ENCODE results near the gene NFIA. TPM values are rescaled to one million over a fixed set of nuclear protein-coding genes. Genes with fewer than 3 reads are reported as not detected.
A peak's percentile ranks its signal among the peaks of the same experiment; 100 is the strongest.

The NFIA gene
- total RNA-seq, 1 experiment from 2014 or later: 0.35 TPM

DNA sequence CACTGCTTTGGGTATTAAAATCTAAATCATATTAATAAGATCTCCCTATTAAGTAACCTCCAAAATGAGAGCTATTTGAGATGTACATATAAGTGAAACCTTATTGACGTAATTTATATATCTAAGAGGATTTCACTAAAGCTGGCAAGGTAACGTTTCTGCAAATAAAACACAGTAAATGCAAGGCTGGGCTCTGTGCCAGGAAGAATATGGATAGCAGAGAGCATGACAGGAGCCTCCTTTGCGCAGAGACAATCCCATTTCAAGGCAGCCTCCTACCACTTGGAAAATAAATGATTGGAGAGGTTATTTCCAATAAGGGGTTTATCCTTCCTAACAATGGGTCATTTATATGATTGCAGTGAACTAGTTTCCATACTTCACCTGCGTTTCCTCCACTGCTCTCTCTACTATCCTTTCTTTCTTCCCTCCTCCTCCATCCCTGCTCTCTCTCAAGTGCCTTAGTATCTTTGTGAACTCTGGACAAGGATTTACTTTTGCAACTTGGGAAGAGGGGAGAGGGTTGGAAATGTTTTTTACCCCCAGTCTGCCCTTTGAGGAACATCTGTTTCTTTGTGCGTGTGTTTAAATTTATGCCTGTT, 3.0 kb upstream of the NFIA start:
- Histone ChIP-seq H4K91ac (ENCODE audit: insufficient read length, low read depth, low read length) (no peak overlapping the region), H2AFZ (ENCODE audit: low read length) (no peak overlapping the region), H2BK120ac (ENCODE audit: low read depth, low read length, poor library complexity, severe bottlenecking) (no peak overlapping the region), H3K27me3 (ENCODE audit: insufficient read depth, low read length) (peaks cover 33% of the 10 kb centered on the region; the same call in 1 of the 2 replicates), H3K23ac (ENCODE audit: insufficient read length, low read depth, low read length) (no peak overlapping the region), H4K8ac (replicated peaks; ENCODE audit: insufficient read length, low read depth, low read length) (no peak overlapping the region), H2AK5ac (ENCODE audit: insufficient read length, low read length) (no peak overlapping the region), H2BK12ac (ENCODE audit: insufficient read length, low read depth, low read length) (no peak overlapping the region), H3T11ph (ENCODE audit: low read length) (no peak overlapping the region), H3K9ac (ENCODE audit: extremely low read depth, insufficient read length, low read length) (no peak overlapping the region), H3K56ac (ENCODE audit: insufficient read length, low read depth, low read length) (no peak overlapping the region), H2BK15ac (ENCODE audit: low read depth, low read length) (no peak overlapping the region), H3K23me2 (ENCODE audit: insufficient read length, low read depth, low read length, poor library complexity, severe bottlenecking) (peaks cover 27% of the 10 kb centered on the region), H3K79me1 (ENCODE audit: insufficient read depth, low read depth, low read length, poor library complexity, severe bottlenecking) (no peaks in the 10 kb centered on the region), H3K4me1 (ENCODE audit: insufficient read depth, low read length) (peaks cover 12% of the 10 kb centered on the region; the same call in 1 of the 2 replicates), H2BK5ac (ENCODE audit: insufficient read length, low read length) (no peak overlapping the region), H4K20me1 (ENCODE audit: control insufficient read depth, insufficient read depth, insufficient read length) (no peaks in the 10 kb centered on the region), H3K4ac (ENCODE audit: low read depth, low read length) (no peak overlapping the region), H3K9me3 (ENCODE audit: control insufficient read depth, low read depth, low read length) (no peaks in the 10 kb centered on the region), H2BK20ac (ENCODE audit: low read depth, low read length, poor library complexity, severe bottlenecking) (no peak overlapping the region), H3K14ac (ENCODE audit: insufficient read depth, low read length) (no peak overlapping the region), H4K5ac (ENCODE audit: insufficient read length, low read depth, low read length) (no peak overlapping the region), H3K18ac (ENCODE audit: insufficient read length, low read depth, low read length) (no peak overlapping the region), H3K79me2 (ENCODE audit: insufficient read depth, low read length) (no peaks in the 10 kb centered on the region), H3K27ac (ENCODE audit: insufficient read length, low read depth, low read length) (no peak overlapping the region), H3K4me2 (ENCODE audit: insufficient read depth, insufficient read length, low read length) (peak overlapping the region; percentile 95)
- TF ChIP-seq, protein P1, sequence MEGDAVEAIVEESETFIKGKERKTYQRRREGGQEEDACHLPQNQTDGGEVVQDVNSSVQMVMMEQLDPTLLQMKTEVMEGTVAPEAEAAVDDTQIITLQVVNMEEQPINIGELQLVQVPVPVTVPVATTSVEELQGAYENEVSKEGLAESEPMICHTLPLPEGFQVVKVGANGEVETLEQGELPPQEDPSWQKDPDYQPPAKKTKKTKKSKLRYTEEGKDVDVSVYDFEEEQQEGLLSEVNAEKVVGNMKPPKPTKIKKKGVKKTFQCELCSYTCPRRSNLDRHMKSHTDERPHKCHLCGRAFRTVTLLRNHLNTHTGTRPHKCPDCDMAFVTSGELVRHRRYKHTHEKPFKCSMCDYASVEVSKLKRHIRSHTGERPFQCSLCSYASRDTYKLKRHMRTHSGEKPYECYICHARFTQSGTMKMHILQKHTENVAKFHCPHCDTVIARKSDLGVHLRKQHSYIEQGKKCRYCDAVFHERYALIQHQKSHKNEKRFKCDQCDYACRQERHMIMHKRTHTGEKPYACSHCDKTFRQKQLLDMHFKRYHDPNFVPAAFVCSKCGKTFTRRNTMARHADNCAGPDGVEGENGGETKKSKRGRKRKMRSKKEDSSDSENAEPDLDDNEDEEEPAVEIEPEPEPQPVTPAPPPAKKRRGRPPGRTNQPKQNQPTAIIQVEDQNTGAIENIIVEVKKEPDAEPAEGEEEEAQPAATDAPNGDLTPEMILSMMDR (conservative IDR thresholded peaks at IDR 0.05): no peak
- peak overlapping the region in 1 of 2 experiments; percentile 80; a peak in 3 of 5 replicates for H3K4me3 Mint-ChIP-seq
- H3K27me3 Mint-ChIP-seq (ENCODE audit: low read depth): peaks cover 81% of the 10 kb centered on the region
- WGBS (ENCODE audit: extremely low coverage, insufficient read length, low lambda C conversion rate): no CpG with 5 or more reads among the region's 5 CpGs
- peaks cover 0 to 3% of the 10 kb centered on the region in 2 experiments; a peak in 3 of 5 replicates for H3K9me3 Mint-ChIP-seq
- H3K27ac Mint-ChIP-seq: no peak overlapping the region
- peaks cover 0 to 3% (median 0%) of the 10 kb centered on the region in 3 experiments; a peak in 2 of 7 replicates for H3K36me3 Mint-ChIP-seq (ENCODE audit: insufficient read depth in 1 of 3, low read depth in 3 of 3)
- DNase-seq: no peak
- peaks cover 47 to 54% of the 10 kb centered on the region in 2 experiments for H3K4me1 Mint-ChIP-seq

Data from H9 (cell line).